GM23248 (cell line): ENCODE measurements around the gene PTGES2. TPM values are rescaled to one million over a fixed set of nuclear protein-coding genes. Genes with fewer than 3 reads are reported as not detected.
A peak's percentile ranks its signal among the peaks of the same experiment; 100 is the strongest.

Experiments
- DNase-seq: peaks from one replicate; pipeline ENCODE4 v3.0.0-alpha.2; 2015
- H2AFZ ChIP-seq: fragments of 200-600 bp; sonication (generic); 2 replicates; pipeline ENCODE4 v1.6.1; 2016; ENCODE audit warnings: antibody characterized with exemption
- H3F3A ChIP-seq: fragments of 200-600 bp; sonication (generic); 2 replicates; pipeline ENCODE4 v1.6.1; 2016; ENCODE audit warnings: mild to moderate bottlenecking, antibody characterized with exemption, mixed run types; ENCODE audit not compliant: insufficient read depth
- H3K27ac ChIP-seq: fragments of 200-600 bp; sonication (generic); 2 replicates; pipeline ENCODE4 v1.5.1; 2016; ENCODE audit warnings: mild to moderate bottlenecking
- H3K27me3 ChIP-seq: fragments of 200-600 bp; sonication (generic); replicated peaks from 2 replicates; pipeline ENCODE4 v1.6.1; 2016; ENCODE audit warnings: mild to moderate bottlenecking; ENCODE audit not compliant: insufficient read depth
- H3K36me3 ChIP-seq: fragments of 200-600 bp; sonication (generic); 2 replicates; pipeline ENCODE4 v1.6.1; 2016; ENCODE audit warnings: low read depth, mild to moderate bottlenecking
- H3K4me1 ChIP-seq: fragments of 200-600 bp; sonication (generic); 2 replicates; pipeline ENCODE4 v1.6.1; 2016; ENCODE audit warnings: mild to moderate bottlenecking; ENCODE audit not compliant: insufficient read depth
- H3K4me2 ChIP-seq: fragments of 200-600 bp; sonication (generic); one replicate; pipeline ENCODE4 v1.6.1; 2016; ENCODE audit warnings: mild to moderate bottlenecking; ENCODE audit not compliant: unreplicated experiment
- H3K4me3 ChIP-seq: fragments of 200-600 bp; sonication (generic); 2 replicates; pipeline ENCODE4 v1.5.1; 2016; ENCODE audit warnings: mild to moderate bottlenecking
- H3K79me2 ChIP-seq: fragments of 200-600 bp; sonication (generic); 2 replicates; pipeline ENCODE4 v1.6.1; 2016; ENCODE audit warnings: mild to moderate bottlenecking; ENCODE audit not compliant: insufficient read depth
- H3K9ac ChIP-seq: fragments of 200-600 bp; sonication (generic); 2 replicates; pipeline ENCODE4 v1.6.1; 2016; ENCODE audit warnings: mild to moderate bottlenecking
- H3K9me2 ChIP-seq: fragments of 200-600 bp; sonication (generic); 2 replicates; pipeline ENCODE4 v1.6.1; 2016; ENCODE audit warnings: mixed run types, mild to moderate bottlenecking, moderate library complexity; ENCODE audit not compliant: insufficient read depth
- H3K9me3 ChIP-seq: fragments of 200-600 bp; sonication (generic); one replicate; pipeline ENCODE4 v1.6.1; 2017; ENCODE audit warnings: low read depth
- H4K20me1 ChIP-seq: fragments of 200-600 bp; sonication (generic); 2 replicates; pipeline ENCODE4 v1.6.0; 2016; ENCODE audit not compliant: insufficient read depth
- EZH2 ChIP-seq: fragments of 200-600 bp; sonication (generic); IDR thresholded peaks from 2 replicates; pipeline ENCODE4 v1.6.1; 2018; ENCODE audit warnings: antibody characterized with exemption, mild to moderate bottlenecking; ENCODE audit not compliant: insufficient read depth, poor library complexity, severe bottlenecking
- EZH2phosphoT487 ChIP-seq: fragments of 200-600 bp; sonication (generic); IDR thresholded peaks from 2 replicates; pipeline ENCODE4 v1.6.1; 2018; ENCODE audit warnings: antibody characterized with exemption, moderate library complexity, mild to moderate bottlenecking, low read depth; ENCODE audit not compliant: insufficient read depth
- WGBS, 2 experiments: methylation state at CpG; one replicate each; pipeline ENCODE4 v1.1.6; 2015 to 2017; ENCODE audit warnings: low lambda C conversion rate in 2 of 2, low coverage in 1 of 2; ENCODE audit errors: missing lambda C conversion rate in 2 of 2; 5-methylcytosine and 5-hydroxymethylcytosine counted together
- in situ Hi-C: fragments of 300-500 bp; cut with MboI; formaldehyde crosslinking; loops from 2 replicates; pipeline ENCODE4 v1.15.0; 2020
- polyA plus RNA-seq: library from polyadenylated mRNA; unstranded; fragments of >200 nt; fragmentation: Nextera tagmentation; extraction: Ambion mirVana; gene quantifications from 2 replicates; pipeline ENCODE4 v1.2.1, GENCODE V29; 2016
- total RNA-seq: library from RNA; depleted of rRNA; stranded (reverse); fragments of >200 nt; shearing (Covaris generic); gene quantifications from 2 replicates; pipeline ENCODE4 v1.2.3, GENCODE V29; 2014

Gene PTGES2
- total and polyA plus RNA-seq, 2 experiments from 2014 or later = 63.3 to 68.6 TPM

DNA sequence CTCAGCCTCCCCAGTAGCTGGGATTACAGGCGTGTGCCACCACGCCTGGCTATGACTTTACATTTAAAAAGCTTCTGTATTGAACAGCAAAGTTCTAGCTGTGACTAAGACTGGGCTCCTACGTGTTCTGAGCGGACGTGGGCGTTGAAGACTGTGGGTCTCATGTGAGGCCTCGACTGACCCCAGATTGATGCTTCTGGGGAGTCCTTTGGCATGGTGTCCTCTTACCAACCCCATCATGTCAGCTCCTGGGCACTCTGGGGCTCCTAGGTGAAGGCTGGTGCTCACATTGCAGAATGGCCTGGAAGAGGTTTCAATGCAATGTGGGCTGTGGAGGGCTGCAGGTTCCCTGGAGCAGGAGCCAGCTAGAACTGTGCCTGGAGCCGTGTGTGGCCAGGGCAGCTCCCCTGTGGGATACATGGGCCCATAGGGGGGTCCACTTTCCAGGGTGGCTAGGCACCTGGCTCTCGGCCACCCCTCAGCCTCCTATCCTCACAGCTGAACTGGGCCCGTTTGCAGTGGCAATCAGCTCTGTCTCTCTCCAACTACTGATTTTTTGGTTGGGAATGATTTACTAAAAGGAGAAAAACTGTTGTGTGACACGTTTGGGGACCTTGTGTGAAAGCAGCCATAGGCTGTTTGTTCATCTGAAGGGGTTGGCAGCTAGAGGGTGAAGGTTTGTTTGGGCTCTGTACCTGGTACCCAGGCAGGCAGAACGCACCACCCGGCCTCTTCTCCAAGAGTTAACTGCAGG is 29.8 kb downstream of the PTGES2 start:
- Histone ChIP-seq H3F3A (peaks cover 49% of the 10 kb centered on the region), H3K27ac (peak overlapping the region; percentile 97), H2AFZ (0 out of 2 replicates have a peak overlapping the region, but pooled peaks have one; percentile 19), H3K36me3 (peaks cover 13% of the 10 kb centered on the region; the same call in 1 of the 2 replicates), H3K79me2 (peaks cover 77% of the 10 kb centered on the region), H3K27me3 (no peaks in the 10 kb centered on the region), H3K4me2 (peak overlapping the region; percentile 96), H4K20me1 (no peaks in the 10 kb centered on the region), H3K9me3 (no peaks in the 10 kb centered on the region), H3K4me1 (peaks cover 43% of the 10 kb centered on the region), H3K4me3 (peak overlapping the region; percentile 75), H3K9ac (peak overlapping the region; percentile 93), H3K9me2 (no peaks in the 10 kb centered on the region)
- TF ChIP-seq EZH2phosphoT487 (no peak), EZH2 (no peak)
- in situ Hi-C loops = no loop called here
- 57 to 61% methylated on average over 13 of the region's 13 CpGs for WGBS, 2 experiments
- no peak for DNase-seq

DNA sequence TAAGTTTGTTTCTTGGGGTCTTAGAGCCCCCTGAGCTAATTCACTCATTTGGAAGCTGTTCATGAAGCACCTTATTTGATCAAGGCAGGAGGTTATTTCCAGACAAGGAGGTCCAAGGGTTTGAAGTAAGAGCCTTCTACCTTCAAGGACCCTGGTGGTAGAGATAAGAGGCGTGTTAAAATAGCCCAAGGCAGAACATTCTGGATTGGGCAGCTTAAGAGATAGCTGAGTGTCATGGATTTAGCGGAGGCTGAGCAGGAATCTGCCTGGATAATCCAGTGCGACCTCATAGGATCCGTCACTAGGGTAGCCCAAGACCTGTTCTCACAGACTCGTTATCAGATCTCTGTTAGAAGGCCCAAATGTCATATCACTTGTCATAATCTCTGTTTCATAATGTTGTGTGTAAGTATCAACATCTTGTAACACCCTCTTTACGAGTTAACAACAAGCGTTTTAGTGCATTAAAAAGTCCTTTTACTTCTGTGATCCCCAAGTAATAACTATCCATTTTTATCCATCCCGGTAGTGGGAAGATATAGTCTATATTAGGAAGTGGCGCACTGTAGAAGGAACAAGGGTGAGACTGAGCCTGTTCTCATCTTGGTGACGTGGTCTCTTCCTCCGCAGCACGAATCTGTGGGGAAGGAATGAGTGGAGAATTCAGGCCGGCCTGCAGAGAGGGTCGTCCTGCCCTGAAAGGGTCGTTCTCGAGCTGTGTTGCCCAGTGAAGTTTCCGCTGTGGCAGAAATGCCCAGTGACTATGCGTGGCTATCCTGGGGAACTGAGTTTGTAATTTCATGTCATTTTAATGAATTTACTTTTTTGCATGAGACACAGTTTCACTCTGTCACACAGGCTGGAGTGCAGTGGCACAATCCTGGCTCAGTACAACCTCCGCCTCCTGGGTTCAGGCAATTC is 30.7 kb downstream of the PTGES2 start:
- Histone ChIP-seq H3K4me3 (no peak overlapping the region), H3K4me1 (peaks cover 44% of the 10 kb centered on the region), H3K9ac (no peak overlapping the region; the same call in 1 of the 2 replicates), H3F3A (peaks cover 49% of the 10 kb centered on the region), H2AFZ (no peak overlapping the region), H3K9me3 (no peaks in the 10 kb centered on the region), H3K27ac (peak overlapping the region; percentile 97; the same call in 1 of the 2 replicates), H3K27me3 (no peaks in the 10 kb centered on the region), H3K36me3 (peaks cover 4% of the 10 kb centered on the region; the same call in 1 of the 2 replicates), H3K79me2 (peaks cover 77% of the 10 kb centered on the region), H3K9me2 (no peaks in the 10 kb centered on the region), H4K20me1 (no peaks in the 10 kb centered on the region), H3K4me2 (no peak overlapping the region)
- WGBS, 2 experiments = 89 to 90% methylated on average over 19 of the region's 19 CpGs
- TF ChIP-seq EZH2 (no peak), EZH2phosphoT487 (no peak)
- no peak for DNase-seq
- in situ Hi-C loops = no loop called here

DNA sequence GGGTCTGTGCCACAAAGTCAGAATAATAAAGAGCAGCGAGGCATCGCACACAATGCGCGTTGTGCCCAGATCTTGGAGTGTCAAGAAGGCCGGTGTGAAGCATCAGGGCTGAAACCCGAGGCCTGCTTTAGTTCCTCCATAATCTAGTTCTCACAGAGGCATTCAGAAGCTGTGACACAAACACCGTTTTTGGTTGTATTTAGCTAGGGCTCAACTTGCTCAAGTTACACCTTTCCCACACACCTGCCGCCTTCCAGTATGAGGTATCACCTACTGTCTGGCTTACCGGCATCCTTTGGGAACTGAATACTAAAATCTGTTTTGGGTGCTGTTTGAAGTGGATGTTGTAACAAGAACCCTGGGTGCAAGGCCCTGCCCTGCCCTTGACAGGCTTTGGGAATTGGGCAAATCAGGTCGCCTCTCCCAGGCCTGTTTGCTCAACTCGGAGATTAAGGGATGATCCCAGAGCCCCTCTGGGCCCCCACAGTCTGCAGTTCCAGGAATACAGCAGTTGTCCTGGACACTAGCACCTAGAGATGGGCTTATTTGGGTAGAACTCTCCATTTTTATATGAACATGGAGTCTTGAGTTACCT is 32.5 kb downstream of the PTGES2 start:
- peaks cover 45% of the 10 kb centered on the region for H3K4me1 ChIP-seq
- no peaks in the 10 kb centered on the region for H3K9me2 ChIP-seq
- peak overlapping the region; percentile 55 for H3K4me2 ChIP-seq
- in situ Hi-C loops = no loop called here
- peaks cover 45% of the 10 kb centered on the region for H3F3A ChIP-seq
- no peaks in the 10 kb centered on the region for H3K9me3 ChIP-seq
- H3K27ac ChIP-seq = peak overlapping the region; percentile 98
- TF ChIP-seq EZH2 (no peak), EZH2phosphoT487 (no peak)
- no peak overlapping the region for H2AFZ ChIP-seq
- H3K79me2 ChIP-seq = peaks cover 77% of the 10 kb centered on the region
- H3K36me3 ChIP-seq = no peaks in the 10 kb centered on the region
- DNase-seq = no peak
- 76 to 77% methylated on average over 11 of the region's 11 CpGs for WGBS, 2 experiments
- H3K4me3 ChIP-seq = peak overlapping the region; percentile 21; the same call in 1 of the 2 replicates
- peak overlapping the region; percentile 58 for H3K9ac ChIP-seq
- no peaks in the 10 kb centered on the region for H4K20me1 ChIP-seq
- no peaks in the 10 kb centered on the region for H3K27me3 ChIP-seq
